ENCODE data around the gene ROBO1.

Gene ROBO1

DNA sequence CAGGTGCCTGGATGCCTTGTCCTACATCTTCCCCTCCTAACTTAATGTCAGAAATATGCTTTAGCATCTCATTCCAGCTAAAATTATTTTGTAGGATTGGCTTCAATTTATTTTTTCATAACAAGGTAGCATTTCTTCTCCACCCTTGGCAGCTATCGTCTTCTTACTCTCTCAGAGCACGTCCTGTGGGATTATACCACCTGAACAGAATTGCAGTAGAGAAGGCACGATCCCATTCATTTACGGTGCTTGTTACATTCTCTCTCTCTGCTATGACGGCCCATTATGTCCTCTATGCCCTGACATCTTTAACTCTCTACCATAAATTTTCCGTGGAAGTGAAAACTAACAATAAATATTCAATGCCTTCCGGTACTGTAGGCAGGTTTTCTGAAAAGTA, 103.3 kb downstream of the ROBO1 start:
- no peak for DNase-seq

GRCh38 chr3:79661896-79662295, 105.9 kb downstream of the ROBO1 start:
- DNase-seq: no peak

GRCh38 chr3:79657076-79657475, 110.7 kb downstream of the ROBO1 start:
- DNase-seq: no peak

DNA sequence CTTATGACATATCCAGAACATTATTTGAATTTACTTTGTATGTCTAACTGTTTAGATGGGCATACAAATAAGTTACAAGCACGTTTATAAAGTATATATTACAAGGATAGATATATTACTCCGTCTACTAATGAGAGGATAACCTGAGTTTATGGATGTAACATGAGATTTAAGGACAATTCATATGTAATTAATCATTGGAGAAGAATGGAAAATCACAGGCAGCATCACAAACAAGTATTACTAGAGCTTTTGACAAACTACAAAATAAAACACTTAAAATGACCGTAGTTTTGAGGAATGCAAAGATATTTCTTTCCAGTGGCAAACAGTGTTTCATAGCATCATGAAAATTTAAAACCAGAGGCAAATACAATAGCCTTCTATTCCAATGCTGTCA, 113.8 kb downstream of the ROBO1 start:
- DNase-seq: no peak

DNA sequence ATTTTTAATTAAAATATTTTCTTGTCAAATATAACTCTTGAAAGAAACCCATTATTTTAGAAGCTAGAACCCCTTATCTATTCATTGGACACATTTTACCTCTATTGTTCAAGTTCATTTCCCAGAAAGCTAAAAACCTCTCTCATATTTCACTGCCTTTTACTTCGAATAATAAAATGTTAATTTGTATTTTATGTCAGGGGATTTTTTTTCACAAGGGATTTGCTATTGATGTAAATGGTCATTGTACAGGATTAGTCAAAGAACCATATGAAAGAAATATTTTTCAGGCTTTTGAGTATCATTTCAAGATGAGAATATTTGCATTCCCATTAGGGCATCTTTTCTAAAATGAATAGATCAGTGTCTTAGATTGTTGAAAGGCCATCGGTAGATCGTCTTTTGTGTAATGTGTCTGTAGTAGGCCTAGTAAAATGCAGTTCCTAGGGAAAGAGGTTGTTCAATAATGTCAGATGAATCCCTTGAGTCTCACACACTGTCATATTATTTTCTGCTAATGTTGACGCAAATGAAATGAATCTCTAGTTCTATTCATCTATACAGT, 114.5 kb downstream of the ROBO1 start:
- DNase-seq: no peak

DNA sequence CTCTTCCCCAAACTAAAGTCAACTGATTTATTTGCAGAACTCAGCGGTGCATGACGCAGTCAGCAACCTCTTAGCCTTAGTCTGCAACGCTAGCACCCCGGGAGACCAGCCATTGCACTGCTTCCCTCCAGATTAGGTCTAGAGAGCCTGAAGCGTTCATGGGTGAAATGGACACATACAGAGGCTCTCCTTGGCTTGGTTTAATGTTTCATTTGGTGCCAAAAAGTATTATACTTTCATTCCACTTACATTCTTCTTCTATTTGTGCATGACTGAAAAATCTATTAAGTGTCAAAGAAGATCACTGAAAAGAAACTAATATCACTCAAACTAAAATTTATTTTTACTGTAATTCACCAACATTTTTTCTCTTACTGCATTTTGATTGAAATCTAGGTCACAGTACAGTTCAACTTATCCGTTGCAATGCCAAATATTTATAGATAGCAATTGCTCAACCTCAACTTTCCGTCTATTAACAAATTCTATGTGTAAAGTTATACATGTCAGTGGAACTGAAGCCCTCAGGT, 116.2 kb downstream of the ROBO1 start:
- no peak for DNase-seq

GRCh38 chr3:79639855-79640254, 127.9 kb downstream of the ROBO1 start:
- DNase-seq: no peak

- no peak for DNase-seq
These were observed 131.4 kb downstream of the ROBO1 start for GRCh38 chr3:79636372-79636771.

DNA sequence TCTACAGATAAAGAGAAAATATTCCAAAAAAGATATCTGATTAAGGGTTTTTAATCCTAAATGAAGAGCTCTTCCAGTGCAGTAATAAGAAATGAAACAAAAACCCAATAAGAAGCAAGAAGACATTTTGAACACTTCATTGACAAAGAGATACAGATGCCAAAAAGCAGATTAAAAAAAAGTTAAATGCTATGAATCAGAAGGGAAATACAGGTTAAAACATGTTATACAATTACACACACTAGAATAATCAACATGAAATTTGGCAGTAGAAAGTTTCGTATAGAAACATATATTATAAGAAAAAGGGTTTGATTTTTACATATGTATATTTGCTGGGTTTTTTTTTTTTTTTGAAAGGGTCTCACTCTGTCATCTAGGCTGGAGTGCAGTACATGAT, 135.0 kb downstream of the ROBO1 start:
- no peak for DNase-seq

DNA sequence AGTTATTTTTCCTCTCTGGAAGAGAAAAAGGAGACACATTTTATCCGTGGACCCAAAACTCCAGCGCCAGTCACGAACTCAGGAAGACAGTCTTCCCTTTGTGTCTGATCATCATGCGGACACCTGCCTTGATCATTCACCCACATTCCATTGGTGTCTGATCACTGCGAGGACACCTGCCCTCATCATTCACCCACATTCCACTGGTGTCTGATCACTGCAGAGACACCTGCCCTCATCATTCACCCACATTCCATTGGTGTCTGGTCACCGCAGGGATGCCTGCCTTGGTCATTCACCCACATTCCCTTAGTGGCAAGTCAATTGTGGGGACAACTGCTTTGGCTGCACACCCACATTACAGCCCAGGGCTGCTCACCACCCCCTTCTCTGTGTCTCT, 148.9 kb downstream of the ROBO1 start:
- no peak for DNase-seq

DNA sequence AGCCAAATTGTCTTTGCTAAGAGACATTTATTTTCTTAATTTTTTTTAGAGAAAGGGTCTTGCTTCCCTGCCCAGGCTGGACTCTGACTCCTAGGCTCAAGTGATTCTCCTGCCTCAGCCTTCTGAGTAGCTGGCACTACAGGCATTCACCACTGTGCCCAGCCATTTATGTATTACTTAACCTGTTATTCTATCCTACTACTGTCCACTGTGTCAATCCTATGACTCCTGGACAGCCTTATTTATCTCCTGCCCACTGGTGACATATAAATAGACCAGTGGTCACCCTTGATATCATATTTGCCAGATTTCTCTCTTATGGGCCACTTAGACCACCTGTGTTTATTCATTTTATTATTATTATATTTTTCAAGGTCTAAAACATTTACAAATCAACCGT, 161.4 kb downstream of the ROBO1 start:
- no peak for DNase-seq

DNA sequence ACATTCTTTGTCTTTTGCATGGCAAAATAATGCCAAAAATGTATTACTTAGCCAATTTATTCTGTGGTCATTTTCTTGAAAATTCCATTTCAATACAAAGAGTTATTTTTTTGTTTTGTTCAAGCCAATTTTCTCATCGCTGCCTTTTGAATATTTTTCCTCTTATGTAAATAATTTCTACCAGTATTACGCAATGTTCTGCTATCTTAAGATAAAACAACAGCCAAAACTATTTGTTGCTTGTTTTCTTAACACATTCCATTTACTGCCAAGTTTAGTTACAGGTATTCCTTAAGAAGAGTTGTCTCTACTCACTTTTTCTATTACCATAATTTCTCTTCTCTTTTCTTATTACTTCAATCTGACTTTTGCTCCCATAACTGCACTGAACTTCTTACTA, 163.1 kb downstream of the ROBO1 start:
- DNase-seq: no peak

- DNase-seq: no peak
These were observed 165.4 kb downstream of the ROBO1 start for GRCh38 chr3:79602385-79602784.

DNA sequence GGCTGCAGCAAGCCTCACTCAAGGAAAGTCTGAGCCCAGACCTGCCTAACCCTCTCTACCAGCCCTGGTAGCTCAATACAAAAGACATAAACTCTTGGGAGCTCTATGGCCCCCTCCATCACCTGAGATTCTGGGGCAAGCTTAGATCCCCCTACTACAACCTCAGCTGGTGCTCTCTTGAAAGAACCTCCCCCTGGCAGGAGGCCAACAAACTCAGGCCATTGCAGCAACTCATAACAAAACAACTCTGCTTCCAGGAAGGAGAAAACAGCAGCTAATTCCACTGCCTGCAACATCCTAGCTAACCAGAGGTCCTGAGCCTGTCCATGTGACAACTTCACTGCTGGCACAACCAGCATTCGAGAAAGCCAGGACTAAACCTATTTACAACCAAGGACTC, 169.2 kb downstream of the ROBO1 start:
- peak in 1 of 2 experiments; percentile 5 for DNase-seq

- DNase-seq: peak; percentile 15 to 17
These were observed 170.1 kb downstream of the ROBO1 start for GRCh38 chr3:79597709-79598108.

DNA sequence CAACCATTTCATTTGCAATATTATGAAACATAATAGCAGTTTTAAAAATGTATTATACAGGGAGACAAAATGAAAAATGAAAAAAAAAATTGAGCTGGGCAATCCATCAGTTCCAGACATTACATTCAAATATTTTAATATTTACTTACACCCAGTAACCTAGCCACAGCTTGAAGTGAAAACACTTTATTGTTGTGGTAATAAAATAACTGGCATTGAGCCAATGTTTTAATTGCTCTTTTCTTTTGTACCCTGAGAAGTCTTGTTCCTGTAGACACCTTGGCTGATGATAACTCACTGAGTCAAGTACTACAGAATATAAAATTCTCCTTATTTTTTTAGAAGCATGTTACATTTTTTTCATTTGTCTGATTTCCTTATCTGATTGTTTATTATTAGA, 180.6 kb downstream of the ROBO1 start:
- DNase-seq: no peak

DNA sequence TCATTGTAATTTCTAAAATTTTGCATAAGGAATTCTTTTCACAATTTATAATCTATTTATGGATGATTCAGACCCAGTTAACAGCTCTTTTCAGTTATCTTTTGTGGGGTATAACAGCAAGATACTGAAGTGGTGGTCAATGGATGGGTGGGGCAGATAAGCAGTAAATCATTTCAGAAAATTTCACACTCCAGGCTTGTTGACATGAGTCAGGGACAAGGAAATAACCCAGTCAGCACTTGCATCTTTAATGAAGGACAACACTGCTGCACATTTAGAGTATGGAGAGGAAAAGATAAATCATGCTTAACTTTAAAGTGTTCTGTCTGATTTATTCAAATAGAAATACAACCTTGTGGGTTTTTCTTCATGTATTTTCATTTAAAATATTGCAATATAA, 181.6 kb downstream of the ROBO1 start:
- DNase-seq: no peak

GRCh38 chr3:79572930-79573329, 194.9 kb downstream of the ROBO1 start:
- DNase-seq: no peak

GRCh38 chr3:79568938-79569337, 198.9 kb downstream of the ROBO1 start:
- DNase-seq: no peak

DNA sequence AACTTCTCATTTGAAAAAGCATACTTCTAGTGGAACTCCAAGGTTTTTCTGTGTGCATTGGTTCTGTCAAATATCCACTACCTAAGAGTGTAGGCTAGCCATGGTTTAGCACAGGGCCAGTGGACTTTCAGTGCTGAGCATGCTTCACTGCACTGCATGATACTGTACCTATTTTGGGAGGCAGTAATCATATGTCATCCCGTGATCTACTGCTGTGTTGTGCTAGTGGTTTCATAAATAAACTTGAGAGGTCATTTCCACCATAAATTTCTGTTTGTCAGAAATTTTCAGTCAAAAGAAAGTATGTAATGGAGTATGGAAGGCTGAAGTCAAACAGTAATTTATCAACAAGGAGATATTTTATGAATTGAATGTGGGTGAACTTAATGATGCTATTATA, 203.6 kb downstream of the ROBO1 start:
- DNase-seq: no peak

GRCh38 chr3:79560698-79561097, 207.1 kb downstream of the ROBO1 start:
- DNase-seq: no peak

- DNase-seq: no peak
These were observed 208.9 kb downstream of the ROBO1 start for GRCh38 chr3:79558943-79559342.

DNA sequence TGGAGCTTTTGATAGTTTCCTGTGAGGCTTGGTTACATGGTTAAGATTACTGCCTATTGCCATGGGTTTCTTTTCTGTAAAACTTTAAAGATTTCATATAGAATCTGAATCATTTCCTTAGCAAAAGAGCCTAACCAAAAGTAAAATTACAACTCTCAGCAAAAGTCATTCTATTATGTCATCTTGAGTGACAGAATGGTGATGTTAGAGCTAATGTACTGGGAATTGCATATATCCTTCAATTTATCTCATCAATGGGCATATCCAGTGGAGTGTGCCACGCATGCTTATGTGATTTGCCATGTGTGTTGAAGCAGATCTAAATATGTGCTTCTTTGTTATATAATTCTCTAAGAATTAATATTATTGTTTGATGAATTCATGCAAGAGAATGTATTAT, 212.1 kb downstream of the ROBO1 start:
- no peak for DNase-seq

DNA sequence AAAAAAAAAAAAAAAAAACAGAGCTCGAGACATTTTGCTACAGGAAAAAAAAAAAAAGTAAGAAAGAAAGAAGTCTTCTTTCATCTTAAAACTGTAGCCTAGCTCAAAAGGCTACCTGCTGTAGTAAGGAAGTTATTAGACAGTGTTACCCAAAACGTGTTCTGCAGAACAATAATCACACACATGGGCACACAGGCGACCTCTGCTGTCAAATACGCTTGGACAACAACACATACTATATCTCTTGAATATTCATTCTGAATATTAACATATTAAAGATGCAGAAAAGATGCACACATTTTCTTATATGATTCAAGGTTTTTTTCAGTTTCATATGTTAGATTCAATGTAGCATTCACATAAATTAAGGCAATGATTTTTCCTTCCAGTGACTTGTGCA, 215.8 kb downstream of the ROBO1 start:
- no peak for DNase-seq

DNA sequence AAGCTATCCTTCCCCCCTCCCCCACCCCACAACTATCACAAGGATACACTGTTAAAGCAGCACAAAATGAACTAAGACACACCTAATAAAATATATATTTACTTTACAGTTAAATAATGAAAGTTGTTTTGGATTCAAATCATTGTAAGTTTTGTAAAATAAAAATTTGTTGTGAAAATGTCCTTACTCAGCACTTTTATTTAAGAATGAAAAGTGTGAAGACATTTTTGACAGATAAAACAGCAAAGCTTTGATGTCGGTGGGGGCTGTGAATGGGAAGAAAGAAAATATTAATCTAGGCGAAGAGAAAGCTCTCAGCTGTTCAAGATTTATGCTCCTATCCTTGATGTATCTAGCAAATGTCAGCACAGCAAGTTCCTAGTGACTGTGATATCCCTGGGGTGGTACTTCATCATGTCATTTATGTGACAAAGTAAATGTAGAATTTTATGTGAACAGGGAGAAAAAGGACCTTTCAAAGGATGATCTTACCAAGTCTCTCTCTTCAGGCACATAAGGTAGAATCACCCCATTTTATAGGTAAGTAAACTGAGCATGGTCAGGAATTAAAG, 216.4 kb downstream of the ROBO1 start:
- no peak for DNase-seq

All from AML-193 (cell line).